GM12872 (cell line): ENCODE results near the gene SLC2A9.

Source experiments
- TF ChIP-seq, protein P1 (sequence below): IDR thresholded peaks from 3 replicates; pipeline ENCODE4 v1.5.1; 2011; ENCODE audit warnings: low read depth, mild to moderate bottlenecking, low read length, moderate library complexity; ENCODE audit not compliant: insufficient read depth

Gene SLC2A9

DNA sequence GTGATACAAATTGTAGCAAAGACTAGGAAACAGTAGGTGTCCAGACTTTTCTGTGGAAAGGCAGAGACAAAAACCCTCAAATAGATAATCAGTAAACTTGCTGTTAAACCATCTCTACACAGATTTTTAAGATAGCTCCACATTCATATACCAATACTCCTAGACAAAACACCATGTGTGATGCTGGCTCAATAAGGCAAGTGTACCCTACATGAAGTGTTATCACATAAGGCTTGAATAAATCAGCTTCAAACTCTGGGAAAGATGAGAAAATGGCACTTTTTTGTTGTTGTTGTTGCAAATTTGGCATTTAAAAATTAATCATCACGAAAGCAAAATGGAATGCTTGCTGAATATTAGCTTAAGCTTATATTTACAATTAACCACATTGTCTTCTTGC, 194.7 kb downstream of the SLC2A9 start:
- TF ChIP-seq, protein P1, sequence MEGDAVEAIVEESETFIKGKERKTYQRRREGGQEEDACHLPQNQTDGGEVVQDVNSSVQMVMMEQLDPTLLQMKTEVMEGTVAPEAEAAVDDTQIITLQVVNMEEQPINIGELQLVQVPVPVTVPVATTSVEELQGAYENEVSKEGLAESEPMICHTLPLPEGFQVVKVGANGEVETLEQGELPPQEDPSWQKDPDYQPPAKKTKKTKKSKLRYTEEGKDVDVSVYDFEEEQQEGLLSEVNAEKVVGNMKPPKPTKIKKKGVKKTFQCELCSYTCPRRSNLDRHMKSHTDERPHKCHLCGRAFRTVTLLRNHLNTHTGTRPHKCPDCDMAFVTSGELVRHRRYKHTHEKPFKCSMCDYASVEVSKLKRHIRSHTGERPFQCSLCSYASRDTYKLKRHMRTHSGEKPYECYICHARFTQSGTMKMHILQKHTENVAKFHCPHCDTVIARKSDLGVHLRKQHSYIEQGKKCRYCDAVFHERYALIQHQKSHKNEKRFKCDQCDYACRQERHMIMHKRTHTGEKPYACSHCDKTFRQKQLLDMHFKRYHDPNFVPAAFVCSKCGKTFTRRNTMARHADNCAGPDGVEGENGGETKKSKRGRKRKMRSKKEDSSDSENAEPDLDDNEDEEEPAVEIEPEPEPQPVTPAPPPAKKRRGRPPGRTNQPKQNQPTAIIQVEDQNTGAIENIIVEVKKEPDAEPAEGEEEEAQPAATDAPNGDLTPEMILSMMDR = no peak

DNA sequence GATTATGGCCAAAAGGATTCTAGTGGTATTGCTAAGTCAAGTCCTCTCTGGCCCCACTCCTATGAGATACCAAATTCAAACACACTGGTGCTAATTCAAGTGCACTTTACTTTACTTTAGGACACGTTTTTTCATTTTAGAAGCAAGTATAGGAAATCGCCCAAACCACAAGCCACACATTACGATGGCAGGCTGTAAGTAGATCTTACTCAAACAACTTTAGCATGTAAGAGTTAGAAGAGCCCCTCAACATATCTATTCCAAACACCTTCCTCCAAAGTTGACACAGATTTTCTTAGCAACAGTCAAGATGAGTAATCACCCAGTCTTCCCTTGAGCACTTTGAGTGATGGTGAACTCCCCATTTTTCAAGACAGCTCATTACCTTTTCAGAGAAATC, 196.2 kb downstream of the SLC2A9 start:
- TF ChIP-seq, protein P1 = no peak

DNA sequence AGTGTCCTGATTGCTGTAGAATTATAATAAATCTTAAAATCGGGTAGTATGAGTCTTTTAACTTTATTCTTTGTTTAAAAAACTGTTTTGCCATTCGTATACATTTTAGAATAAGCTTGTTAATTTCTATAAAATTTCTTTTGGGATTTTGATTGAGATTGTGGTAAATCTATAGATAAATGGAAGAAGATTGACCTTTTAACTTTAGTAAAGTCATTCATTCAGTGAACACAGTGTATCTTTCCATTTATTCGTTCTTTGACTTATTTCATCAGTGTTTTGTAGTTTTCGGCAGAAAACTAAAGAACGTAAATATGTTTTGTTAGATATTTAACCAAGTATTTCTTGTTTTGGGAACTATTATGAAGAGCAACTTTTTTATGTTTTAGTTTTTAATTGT, 201.0 kb downstream of the SLC2A9 start:
- TF ChIP-seq, protein P1 = no peak

DNA sequence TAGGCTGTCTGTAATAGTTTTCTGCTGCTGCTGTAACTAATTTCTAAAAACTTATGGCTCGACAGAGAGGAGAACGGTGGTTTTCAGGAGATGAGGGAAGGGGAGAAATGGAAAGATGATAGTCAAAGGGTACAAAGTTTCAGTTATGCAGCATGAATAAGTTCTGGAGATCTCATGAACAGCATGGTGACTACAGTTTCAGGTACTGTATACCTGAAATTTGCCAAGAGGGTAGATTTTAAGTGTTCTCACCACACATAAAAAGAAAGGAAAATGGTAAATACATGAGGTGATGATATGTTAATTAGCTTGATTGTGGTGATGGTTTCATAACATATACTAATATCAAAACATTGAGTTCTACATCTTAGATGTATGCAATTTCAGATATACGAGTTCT, 205.0 kb downstream of the SLC2A9 start:
- TF ChIP-seq, protein P1 = no peak

DNA sequence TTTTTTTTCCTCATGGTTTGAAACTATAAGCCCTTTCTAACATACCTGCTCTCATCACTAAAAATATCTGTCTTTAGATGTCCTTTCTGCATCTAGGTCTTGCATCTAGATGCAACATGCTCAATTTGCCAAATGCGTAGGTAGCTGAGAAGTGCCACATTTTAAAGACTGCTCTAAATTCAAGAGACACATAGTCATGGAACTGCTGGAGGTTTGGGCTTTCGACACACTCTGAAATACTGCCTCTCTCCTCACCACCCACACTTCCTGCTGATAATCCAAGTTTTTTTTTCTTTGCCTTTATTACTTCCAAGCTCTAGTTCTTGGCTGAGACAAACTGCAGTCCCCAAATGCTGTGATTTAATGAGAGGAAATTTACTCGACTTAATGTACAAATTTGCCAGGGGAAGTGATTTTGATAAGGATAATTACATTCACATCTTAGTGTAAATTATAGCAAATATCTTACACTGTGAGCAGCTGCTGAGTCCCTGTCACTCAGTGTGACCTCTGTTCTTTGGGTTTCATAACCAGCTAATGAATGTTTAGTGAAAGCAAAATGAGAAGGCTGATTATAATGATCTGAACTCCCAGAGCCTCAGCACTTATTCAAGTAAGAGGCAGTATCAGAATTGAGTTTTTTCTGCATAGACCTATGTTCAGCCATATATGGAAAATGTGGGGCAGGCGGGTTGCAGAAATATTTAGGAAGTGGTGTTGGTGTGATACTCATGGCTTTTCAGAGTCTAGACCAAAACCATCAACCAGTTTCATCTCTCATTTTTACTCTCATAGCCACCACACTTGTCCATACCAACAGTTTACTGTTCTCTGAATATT, 208.6 kb downstream of the SLC2A9 start:
- TF ChIP-seq, protein P1 = no peak

DNA sequence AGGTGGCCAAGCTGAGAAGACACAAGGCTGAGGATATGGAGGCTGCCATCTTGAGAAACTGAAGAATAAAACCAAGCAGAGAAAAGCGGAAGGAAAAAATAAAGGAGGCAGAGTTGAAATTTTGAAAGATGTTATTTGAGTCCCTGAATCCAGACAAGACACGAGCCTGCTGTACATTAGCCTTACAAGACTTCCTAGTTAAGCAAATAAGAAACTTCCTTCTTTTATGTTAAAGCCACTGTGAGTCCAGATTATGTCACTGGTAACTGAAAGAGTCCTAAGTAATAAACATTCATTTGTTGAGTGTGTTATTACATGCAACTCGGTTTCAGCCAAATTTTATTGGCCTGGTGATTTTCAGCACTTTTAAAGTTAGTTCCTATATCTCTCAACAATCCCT, 209.5 kb downstream of the SLC2A9 start:
- TF ChIP-seq, protein P1 = no peak

DNA sequence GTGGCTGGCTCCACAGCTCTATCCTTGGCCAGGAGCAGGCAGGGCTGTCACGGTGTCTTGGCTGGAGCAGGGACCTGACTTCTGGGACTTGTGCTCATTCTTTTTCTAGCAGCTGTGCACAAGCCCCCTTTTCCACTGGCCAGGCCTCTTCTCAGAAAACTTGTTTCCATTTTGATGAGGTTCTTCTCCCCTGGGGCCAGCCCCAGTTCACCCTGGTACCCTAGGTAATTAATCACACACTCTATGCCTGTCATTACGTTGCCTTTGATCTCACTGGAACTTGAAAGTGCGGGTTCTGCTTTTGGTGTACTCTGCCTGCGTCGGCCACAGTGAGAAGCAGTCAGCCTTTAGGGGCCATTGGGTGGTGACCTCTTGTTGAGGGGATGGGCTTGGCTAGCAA, 213.2 kb downstream of the SLC2A9 start:
- TF ChIP-seq, protein P1 = no peak

DNA sequence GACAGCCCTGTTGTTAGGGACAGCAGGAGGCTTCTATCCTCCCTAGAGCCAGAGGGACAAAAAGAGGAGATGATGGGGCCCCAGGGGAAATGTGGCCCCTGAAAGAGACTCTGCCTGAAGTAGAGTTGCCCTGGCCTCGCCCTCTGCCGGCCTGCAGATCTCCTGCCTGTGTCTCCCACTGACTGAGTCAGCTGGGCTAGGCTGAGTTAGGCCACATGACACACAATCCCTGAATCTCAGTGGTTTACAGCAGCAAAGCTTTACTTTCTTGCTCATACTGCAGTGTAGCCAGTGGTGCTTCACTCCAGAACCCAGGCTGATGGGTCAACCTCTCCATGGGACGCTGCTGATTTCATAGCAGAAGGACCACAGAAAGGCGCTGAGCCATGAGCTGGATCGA, 216.4 kb downstream of the SLC2A9 start:
- TF ChIP-seq, protein P1 = no peak
